ENCODE data around the gene CLDN19. TPM values are rescaled to one million over a fixed set of nuclear protein-coding genes. Genes with fewer than 3 reads are reported as not detected.

Gene CLDN19
- total RNA-seq, 1 experiment from 2014 or later = not detected

- peaks cover 17% of the 10 kb centered on the region for H3K4me1 ChIP-seq (ENCODE audit: insufficient read depth, low read length, poor library complexity, severe bottlenecking)
Observed at GRCh38 chr1:42766741-42767509, 26.9 kb upstream of the CLDN19 start, which contains the start of the genes C1orf50 and P3H1. Gene C1orf50 (plus strand): TSS chr1:42767249. CDS start chr1:42767312, 63 bp downstream. Gene P3H1 (minus strand): TSS chr1:42767028. CDS start chr1:42766971, 57 bp downstream.

DNA sequence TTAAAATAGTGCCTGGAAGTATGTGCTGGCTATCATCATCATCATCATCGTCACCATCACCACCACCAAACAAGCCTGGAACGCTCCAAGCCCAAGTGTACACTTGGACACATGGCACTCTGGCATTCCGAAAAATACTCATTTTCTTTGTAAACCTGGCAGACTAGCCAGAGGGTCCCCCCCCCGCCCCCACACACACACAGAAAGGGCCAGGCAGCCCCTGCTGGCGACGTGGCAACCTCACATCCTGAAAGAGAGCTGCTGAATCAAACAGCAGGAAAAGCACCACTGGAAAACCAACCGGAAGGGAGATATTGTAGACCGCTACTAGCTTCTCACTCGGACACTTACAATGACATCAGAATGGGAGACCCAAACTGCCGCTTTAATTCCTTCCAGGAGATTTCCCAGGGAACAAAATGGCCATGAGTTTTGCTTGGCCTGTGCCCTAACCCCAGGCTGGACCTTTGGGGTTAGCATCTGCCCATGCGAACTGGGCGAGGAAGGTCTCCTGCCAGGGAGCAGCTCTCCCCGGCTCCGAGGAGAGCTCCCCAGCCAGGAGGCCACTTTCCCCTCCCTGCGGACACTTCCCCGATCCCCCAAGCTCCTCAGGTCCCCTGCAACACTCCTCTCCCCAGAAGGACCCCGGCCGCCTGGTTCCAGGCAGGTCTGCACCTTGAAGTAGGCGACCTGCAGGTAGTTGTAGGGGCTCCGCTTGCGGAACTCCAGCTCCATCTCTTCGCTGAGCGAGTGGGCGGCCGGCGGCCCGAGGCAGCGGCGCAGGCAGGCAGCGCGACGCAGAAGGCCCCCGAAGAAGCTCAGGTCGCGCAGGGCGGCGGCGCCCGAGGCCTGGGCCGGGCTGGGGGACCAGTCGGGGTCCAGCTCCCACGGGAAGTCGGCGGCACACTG, 26.1 kb upstream of the CLDN19 start:
- Histone ChIP-seq H3K4me1 (ENCODE audit: insufficient read depth, low read length, poor library complexity, severe bottlenecking) (peaks cover 17% of the 10 kb centered on the region), H3K4me3 (ENCODE audit: low read depth, low read length, poor library complexity, severe bottlenecking) (peak overlapping the region; percentile 83), H3K36me3 (ENCODE audit: insufficient read depth, low read length, poor library complexity, severe bottlenecking) (peaks cover 11% of the 10 kb centered on the region), H3K27ac (ENCODE audit: low read depth, low read length, poor library complexity, severe bottlenecking) (peak overlapping the region; percentile 89), H3K27me3 (replicated peaks; ENCODE audit: insufficient read depth, low read depth, low read length, poor library complexity) (no peaks in the 10 kb centered on the region), H3K9me3 (ENCODE audit: low read depth, low read length, poor library complexity, severe bottlenecking) (no peaks in the 10 kb centered on the region)
- ChIA-PET CTCF (interaction anchor here (0.6 to 2.2 kb wide), 14 partner anchors 14 to 327 kb away, joined by 3 to 13 read pairs (median 8); partner anchors contain the start of gene PPIH), POLR2A (ENCODE audit: low non-redundant PET) (interaction anchor here (0.6 to 1.2 kb wide), 3 partner anchors 9 to 159 kb away, joined by 3 to 12 read pairs (median 4); no protein-coding TSS in a partner anchor)
- TF ChIP-seq CTCF (conservative IDR thresholded peaks at IDR 0.05; ENCODE audit: low read depth, low read length) (peak; percentile 69), EZH2 (IDR thresholded peaks at IDR 0.05; ENCODE audit: borderline replicate concordance, low read depth, low read length, poor library complexity, severe bottlenecking) (no peak)
- peak; percentile 87 for DNase-seq (ENCODE audit: low spot score)
- no TSS peak for BruUV-seq (replicated peaks)
- intact Hi-C loops (cut with micrococcal nuclease; ENCODE audit: unreplicated experiment) = no loop called here

More at GRCh38 chr1:42766741-42767509, 26.9 kb upstream of the CLDN19 start, which contains the start of the genes C1orf50 and P3H1:
- intact Hi-C loops (cut with micrococcal nuclease; ENCODE audit: unreplicated experiment) = no loop called here
- no TSS peak for BruUV-seq (replicated peaks)
- ChIA-PET POLR2A (ENCODE audit: low non-redundant PET) (interaction anchor here (1.2 kb wide), 1 partner anchor 10 kb away, joined by 3 read pairs; no protein-coding TSS in a partner anchor), CTCF (interaction anchor here (0.8 to 2.2 kb wide), 3 partner anchors 13 to 307 kb away, joined by 3 to 11 read pairs (median 3); partner anchors contain the start of gene PPIH)
- Histone ChIP-seq H3K9me3 (ENCODE audit: low read depth, low read length, poor library complexity, severe bottlenecking) (no peaks in the 10 kb centered on the region), H3K4me3 (ENCODE audit: low read depth, low read length, poor library complexity, severe bottlenecking) (peak within 1 kb of the TSS; percentile 83), H3K27ac (ENCODE audit: low read depth, low read length, poor library complexity, severe bottlenecking) (peak within 1 kb of the TSS; percentile 89), H3K27me3 (replicated peaks; ENCODE audit: insufficient read depth, low read depth, low read length, poor library complexity) (no peaks in the 10 kb centered on the region), H3K36me3 (ENCODE audit: insufficient read depth, low read length, poor library complexity, severe bottlenecking) (peaks cover 7% of the 10 kb centered on the region)
- TF ChIP-seq EZH2 (IDR thresholded peaks at IDR 0.05; ENCODE audit: borderline replicate concordance, low read depth, low read length, poor library complexity, severe bottlenecking) (no peak), CTCF (conservative IDR thresholded peaks at IDR 0.05; ENCODE audit: low read depth, low read length) (no peak)
- DNase-seq (ENCODE audit: low spot score) = peak; percentile 100

GRCh38 chr1:42765269-42765668, 25.2 kb upstream of the CLDN19 start:
- Histone ChIP-seq H3K36me3 (ENCODE audit: insufficient read depth, low read length, poor library complexity, severe bottlenecking) (peaks cover 11% of the 10 kb centered on the region), H3K4me3 (ENCODE audit: low read depth, low read length, poor library complexity, severe bottlenecking) (peak overlapping the region; percentile 83), H3K9me3 (ENCODE audit: low read depth, low read length, poor library complexity, severe bottlenecking) (no peaks in the 10 kb centered on the region), H3K4me1 (ENCODE audit: insufficient read depth, low read length, poor library complexity, severe bottlenecking) (peaks cover 17% of the 10 kb centered on the region), H3K27me3 (replicated peaks; ENCODE audit: insufficient read depth, low read depth, low read length, poor library complexity) (no peaks in the 10 kb centered on the region), H3K27ac (ENCODE audit: low read depth, low read length, poor library complexity, severe bottlenecking) (peak overlapping the region; percentile 89)
- intact Hi-C loops (cut with micrococcal nuclease; ENCODE audit: unreplicated experiment) = no loop called here
- POLR2A ChIA-PET (ENCODE audit: low non-redundant PET) = interaction anchor here (0.6 kb wide), 1 partner anchor 76 kb away, joined by 4 read pairs; no protein-coding TSS in a partner anchor
- CTCF ChIA-PET = interaction anchor here (1.3 kb wide), 1 partner anchor 15 kb away, joined by 3 read pairs; no protein-coding TSS in a partner anchor
- TSS peak; percentile 39 for BruUV-seq (replicated peaks)
- no peak for TF ChIP-seq CTCF (conservative IDR thresholded peaks at IDR 0.05; ENCODE audit: low read depth, low read length)
- no peak for TF ChIP-seq EZH2 (IDR thresholded peaks at IDR 0.05; ENCODE audit: borderline replicate concordance, low read depth, low read length, poor library complexity, severe bottlenecking)
- no peak for DNase-seq (ENCODE audit: low spot score)
